Measurements from ENCODE around the gene LANCL2. TPM values are rescaled to one million over a fixed set of nuclear protein-coding genes. Genes with fewer than 3 reads are reported as not detected.

LANCL2 gene
- total and polyA plus RNA-seq, 9 of the 15 experiments (the other 6 are each of a cell fraction or from before 2014, with no cell fraction given), result 5.3 to 18.5 (median 13.5) TPM

GRCh38 chr7:55435466-55435865 is 70.3 kb downstream of the LANCL2 start:
- Histone ChIP-seq H3K27ac (ENCODE audit: extremely low read depth, low read depth, low read length) (no peak overlapping the region), H2AFZ (ENCODE audit: low read depth, low read length) (no peak overlapping the region), H3K9me1 (ENCODE audit: control insufficient read depth, insufficient read depth, low read length) (no peaks in the 10 kb centered on the region), H3K4me3 (no peak overlapping the region), H3K27me3 (ENCODE audit: control insufficient read depth in 2 of 2, insufficient read depth in 2 of 2, low read length in 2 of 2) (peaks cover 3 to 23% of the 10 kb centered on the region in 2 experiments; a peak in 4 of 5 replicates), H3K79me2 (ENCODE audit: control insufficient read depth, insufficient read depth, low read length) (no peaks in the 10 kb centered on the region), H3K9ac (ENCODE audit: insufficient read depth in 1 of 2, low read depth in 2 of 2, low read length in 2 of 2) (no peak overlapping the region), H3K4me2 (ENCODE audit: insufficient read depth, low read length) (no peak overlapping the region), H3K4me1 (replicated peaks in 1 of 2; ENCODE audit: control insufficient read depth in 2 of 2, insufficient read depth in 2 of 2, low read length in 2 of 2) (no peaks in the 10 kb centered on the region), H3K36me3 (ENCODE audit: control insufficient read depth, insufficient read depth, low read length) (no peaks in the 10 kb centered on the region), H4K20me1 (replicated peaks; ENCODE audit: control insufficient read depth, insufficient read depth, low read length) (0 out of 2 replicates have a peak, but pooled peaks cover 6% of the 10 kb centered on the region), H3K9me3 (replicated peaks; ENCODE audit: control insufficient read depth, insufficient read depth, low read depth, low read length) (no peaks in the 10 kb centered on the region)
- 28% methylated on average over 7 of the region's 10 CpGs for WGBS (ENCODE audit: insufficient coverage, low coverage, missing lambda C conversion rate)
- FAIRE-seq (no peak), DNase-seq (ENCODE audit: extremely low read depth in 1 of 4, low spot score in 3 of 4) (no peak), ATAC-seq (no peak)
- no TSS peak for BruUV-seq (replicated peaks)
- POLR2A ChIA-PET, result interaction anchor here (0.6 to 0.8 kb wide), 2 partner anchors 88 to 496 kb away, joined by 3 to 4 read pairs; no protein-coding TSS in a partner anchor
- intact Hi-C loops (cut with micrococcal nuclease) (no loop called here), in situ Hi-C loops (cut with MboI) (no loop called here)
- CTCF ChIA-PET (ENCODE audit: low intra/inter-chr PET ratio), result no interaction called here
- TF ChIP-seq MAZ (CRISPR knock-in tag; conservative IDR thresholded peaks at IDR 0.05 in 1 of 2, IDR thresholded peaks at IDR 0.05 in 1 of 2) (no peak), POU5F1 (IDR thresholded peaks at IDR 0.05; ENCODE audit: borderline replicate concordance, low read depth, low read length, partially characterized antibody) (no peak), POLR2H (tag; IDR thresholded peaks at IDR 0.05; ENCODE audit: low read depth) (no peak), ZNF561 (CRISPR knock-in tag; conservative IDR thresholded peaks at IDR 0.05) (no peak), LCOR (CRISPR knock-in tag; IDR thresholded peaks at IDR 0.05) (no peak), FOXP4 (CRISPR knock-in tag; IDR thresholded peaks at IDR 0.05; ENCODE audit: borderline replicate concordance) (no peak), THAP7 (CRISPR knock-in tag; IDR thresholded peaks at IDR 0.05) (no peak), ETV5 (CRISPR knock-in tag; IDR thresholded peaks at IDR 0.05; ENCODE audit: low read depth) (no peak), ZNF282 (CRISPR knock-in tag; IDR thresholded peaks at IDR 0.05) (no peak)
